Erythroblast (primary cell): ENCODE results near the gene SEC14L3.

ENCODE experiments used
- GATA1 ChIP-seq: IDR thresholded peaks from 2 replicates; pipeline ENCODE4 v1.6.1; 2011; ENCODE audit warnings: low read depth, mild to moderate bottlenecking, control low read depth, low read length, moderate library complexity
- POLR2A ChIP-seq: IDR thresholded peaks from 2 replicates; pipeline ENCODE4 v1.6.1; 2011; ENCODE audit warnings: mild to moderate bottlenecking, low read length

DNA sequence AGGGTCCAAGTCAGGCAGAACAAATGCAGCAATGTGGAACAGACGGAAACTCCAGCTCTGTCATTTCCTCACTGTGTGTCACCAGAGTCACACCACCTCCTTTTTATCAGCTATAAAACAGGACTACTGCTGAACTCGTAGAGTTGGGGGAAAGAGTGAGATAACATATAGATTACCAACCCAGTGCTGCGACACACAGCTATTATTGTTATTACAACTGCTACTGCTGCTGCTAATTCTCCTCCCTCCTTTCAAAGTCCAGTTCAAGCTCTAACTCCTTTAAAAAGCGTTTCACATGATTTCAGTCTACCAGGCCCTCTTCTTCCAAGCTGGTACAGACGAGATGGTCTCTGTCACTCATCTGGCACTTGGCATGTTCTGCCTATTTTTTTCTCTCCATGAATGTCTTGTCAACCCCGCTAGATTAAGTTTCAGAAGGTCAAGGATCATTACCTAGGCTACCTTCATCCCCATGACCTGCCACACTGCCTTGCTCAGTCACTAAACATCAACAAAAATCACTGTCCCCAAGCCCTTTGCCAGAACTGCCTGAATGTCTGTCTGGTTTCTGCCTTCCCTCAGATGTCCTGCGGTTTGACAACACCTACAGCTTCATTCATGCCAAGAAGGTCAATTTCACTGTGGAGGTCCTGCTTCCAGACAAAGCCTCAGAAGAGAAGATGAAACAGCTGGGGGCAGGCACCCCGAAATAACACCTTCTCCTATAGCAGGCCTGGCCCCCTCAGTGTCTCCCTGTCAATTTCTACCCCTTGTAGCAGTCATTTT lies 49.9 kb downstream of the SEC14L3 start:
- TF ChIP-seq POLR2A (peak; percentile 98), GATA1 (peak; percentile 51)
